ENCODE results near the gene U2SURP.

DNA sequence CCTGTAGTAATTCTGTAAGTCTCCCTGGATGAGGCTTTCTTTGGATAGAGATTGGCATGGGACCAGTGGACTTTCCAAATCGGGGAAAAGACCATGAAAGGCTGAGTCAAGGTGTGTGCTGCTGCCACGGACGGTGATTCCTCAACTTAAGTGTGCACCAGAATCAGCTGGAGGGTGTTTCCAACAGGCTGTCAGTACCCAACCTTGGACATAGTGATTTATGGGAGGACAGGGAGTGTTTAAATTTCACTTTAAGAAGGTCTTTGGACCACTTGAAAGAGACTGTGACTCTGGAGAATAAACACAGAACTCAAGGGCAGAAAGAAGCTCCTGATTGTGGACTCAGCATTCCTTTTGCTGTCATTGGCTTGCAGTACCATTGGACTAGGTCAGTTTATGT lies 97.8 kb downstream of the U2SURP start:
- TF ChIP-seq, protein P1, sequence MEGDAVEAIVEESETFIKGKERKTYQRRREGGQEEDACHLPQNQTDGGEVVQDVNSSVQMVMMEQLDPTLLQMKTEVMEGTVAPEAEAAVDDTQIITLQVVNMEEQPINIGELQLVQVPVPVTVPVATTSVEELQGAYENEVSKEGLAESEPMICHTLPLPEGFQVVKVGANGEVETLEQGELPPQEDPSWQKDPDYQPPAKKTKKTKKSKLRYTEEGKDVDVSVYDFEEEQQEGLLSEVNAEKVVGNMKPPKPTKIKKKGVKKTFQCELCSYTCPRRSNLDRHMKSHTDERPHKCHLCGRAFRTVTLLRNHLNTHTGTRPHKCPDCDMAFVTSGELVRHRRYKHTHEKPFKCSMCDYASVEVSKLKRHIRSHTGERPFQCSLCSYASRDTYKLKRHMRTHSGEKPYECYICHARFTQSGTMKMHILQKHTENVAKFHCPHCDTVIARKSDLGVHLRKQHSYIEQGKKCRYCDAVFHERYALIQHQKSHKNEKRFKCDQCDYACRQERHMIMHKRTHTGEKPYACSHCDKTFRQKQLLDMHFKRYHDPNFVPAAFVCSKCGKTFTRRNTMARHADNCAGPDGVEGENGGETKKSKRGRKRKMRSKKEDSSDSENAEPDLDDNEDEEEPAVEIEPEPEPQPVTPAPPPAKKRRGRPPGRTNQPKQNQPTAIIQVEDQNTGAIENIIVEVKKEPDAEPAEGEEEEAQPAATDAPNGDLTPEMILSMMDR (IDR thresholded peaks at IDR 0.05) = no peak
- no peak for TF ChIP-seq POLR2A (IDR thresholded peaks at IDR 0.05)

All from right lobe of liver (tissue), 4 donors.